Psoas muscle (tissue), 8 donors: ENCODE measurements around the gene HOXD8. TPM values are rescaled to one million over a fixed set of nuclear protein-coding genes. Genes with fewer than 3 reads are reported as not detected.

Source experiments
- ATAC-seq, 4 donors: fragments of 200-7000 bp; cut with Tn5 transposase; one replicate each; pipeline ENCODE4 v1.9.1; 2020; ENCODE audit warnings: moderate library complexity in 3 of 4, mild to moderate bottlenecking in 2 of 4
- DNase-seq, 2 donors: peaks; one replicate each; pipeline ENCODE4 v3.0.0-alpha.2; 2020
- H3K27ac ChIP-seq: fragments of 200-600 bp; one replicate; pipeline ENCODE4 v1.8.0; 2022
- H3K27me3 ChIP-seq, 3 donors: fragments of 200-600 bp in 1 of 3; one replicate each; pipeline versions ENCODE4 v1.6.1 to v1.8.0; 2013 to 2022; ENCODE audit warnings: low read length in 2 of 3, mild to moderate bottlenecking in 2 of 3, moderate library complexity in 1 of 3; ENCODE audit not compliant: insufficient read depth in 3 of 3
- H3K36me3 ChIP-seq, 2 donors: fragments of 200-600 bp in 1 of 2; one replicate each; pipeline versions ENCODE4 v1.6.1 to v1.8.0; 2013 to 2022; ENCODE audit warnings: low read depth in 1 of 2, mild to moderate bottlenecking in 1 of 2, moderate library complexity in 1 of 2; ENCODE audit not compliant: insufficient read depth in 1 of 2
- H3K4me1 ChIP-seq: fragments of 200-600 bp; one replicate; pipeline ENCODE4 v1.8.0; 2022
- H3K4me3 ChIP-seq: fragments of 200-600 bp; one replicate; pipeline ENCODE4 v1.8.0; 2022; ENCODE audit warnings: mild to moderate bottlenecking
- H3K9me3 ChIP-seq: fragments of 200-600 bp; one replicate; pipeline ENCODE4 v1.8.0; 2022
- WGBS, 3 donors: extraction: QIAGEN DNeasy Blood & Tissue Kit; methylation state at CpG; one replicate each; pipeline versions ENCODE4 v1.1.6 to v1.1.7; 2013; 5-methylcytosine and 5-hydroxymethylcytosine counted together
- intact Hi-C, 2 donors: fragments of 100-400 bp; cut with DNase I; formaldehyde crosslinking; loops; one replicate each; pipeline versions ENCODE4 v1.11.0 to v1.14.2; 2022
- polyA plus RNA-seq, 3 donors: library from polyadenylated mRNA; stranded (reverse); fragments of 200-250 nt; gene quantifications; one replicate each; pipeline ENCODE4 v1.2.3, GENCODE V29; 2013
- total RNA-seq, 4 donors: library from RNA; stranded (reverse); fragmentation: NEBNext Ultra II Directional in 2 of 4; extraction: Animal tissue kit (Norgen Biotek cat#: 25700) in 2 of 4; gene quantifications; one replicate each; pipeline versions ENCODE4 v1.2.1 to v1.2.4, GENCODE V29; 2021 to 2023
- TF ChIP-seq, protein P1 (sequence below): fragments of 200-600 bp; IDR thresholded peaks from one replicate; pipeline ENCODE4 v1.8.0; 2022; ENCODE audit warnings: antibody characterized with exemption
- donor health status: healthy with polysubstance abuse.
- donor health status: DM: no; HTN: no; CAD: no; lungs with moderate emphysema.
- donor health status: Bipolar disorder and iron deficiency.
- donor health status: healthy.
- donor health status: DM: yes; HTN: yes; CAD: no.
- donor health status: DM: no; HTN: no; CAD: no.
- donor health status: DM: no; HTN: no; CAD: no.
- donor health status: DM: yes; HTN: yes; CAD: no.

Gene HOXD8
- total and polyA plus RNA-seq, 7 donors: 3.3 to 52.5 (median 12.9) TPM

- intact Hi-C loops: no loop called here
- no peak overlapping the region for H3K27ac ChIP-seq
- 54 to 68% (median 62%) methylated on average over 39 to 51 of the region's 51 CpGs for WGBS, 3 donors
- ATAC-seq (no peak), DNase-seq (no peak)
- no peaks in the 10 kb centered on the region for H3K9me3 ChIP-seq
- H3K36me3 ChIP-seq: no peaks in the 10 kb centered on the region
- TF ChIP-seq, protein P1, sequence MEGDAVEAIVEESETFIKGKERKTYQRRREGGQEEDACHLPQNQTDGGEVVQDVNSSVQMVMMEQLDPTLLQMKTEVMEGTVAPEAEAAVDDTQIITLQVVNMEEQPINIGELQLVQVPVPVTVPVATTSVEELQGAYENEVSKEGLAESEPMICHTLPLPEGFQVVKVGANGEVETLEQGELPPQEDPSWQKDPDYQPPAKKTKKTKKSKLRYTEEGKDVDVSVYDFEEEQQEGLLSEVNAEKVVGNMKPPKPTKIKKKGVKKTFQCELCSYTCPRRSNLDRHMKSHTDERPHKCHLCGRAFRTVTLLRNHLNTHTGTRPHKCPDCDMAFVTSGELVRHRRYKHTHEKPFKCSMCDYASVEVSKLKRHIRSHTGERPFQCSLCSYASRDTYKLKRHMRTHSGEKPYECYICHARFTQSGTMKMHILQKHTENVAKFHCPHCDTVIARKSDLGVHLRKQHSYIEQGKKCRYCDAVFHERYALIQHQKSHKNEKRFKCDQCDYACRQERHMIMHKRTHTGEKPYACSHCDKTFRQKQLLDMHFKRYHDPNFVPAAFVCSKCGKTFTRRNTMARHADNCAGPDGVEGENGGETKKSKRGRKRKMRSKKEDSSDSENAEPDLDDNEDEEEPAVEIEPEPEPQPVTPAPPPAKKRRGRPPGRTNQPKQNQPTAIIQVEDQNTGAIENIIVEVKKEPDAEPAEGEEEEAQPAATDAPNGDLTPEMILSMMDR: no peak
- H3K4me1 ChIP-seq: no peaks in the 10 kb centered on the region
- H3K4me3 ChIP-seq: peak overlapping the region; percentile 5
- H3K27me3 ChIP-seq: peaks cover 0 to 17% (median 3%) of the 10 kb centered on the region in 3 donors
Observed at GRCh38 chr2:176171351-176172006, 42.0 kb downstream of the HOXD8 start.

GRCh38 chr2:176172007-176172894 lies 42.7 kb downstream of the HOXD8 start:
- 72 to 75% (median 75%) methylated on average over 53 to 60 of the region's 60 CpGs for WGBS, 3 donors
- Histone ChIP-seq H3K9me3 (no peaks in the 10 kb centered on the region), H3K36me3 (no peaks in the 10 kb centered on the region), H3K27me3 (peaks cover 0 to 23% (median 3%) of the 10 kb centered on the region in 3 donors), H3K4me3 (peak overlapping the region; percentile 5), H3K4me1 (no peaks in the 10 kb centered on the region), H3K27ac (no peak overlapping the region)
- no peak for ATAC-seq
- no peak for DNase-seq
- intact Hi-C loops: no loop called here
- TF ChIP-seq, protein P1: no peak

DNA sequence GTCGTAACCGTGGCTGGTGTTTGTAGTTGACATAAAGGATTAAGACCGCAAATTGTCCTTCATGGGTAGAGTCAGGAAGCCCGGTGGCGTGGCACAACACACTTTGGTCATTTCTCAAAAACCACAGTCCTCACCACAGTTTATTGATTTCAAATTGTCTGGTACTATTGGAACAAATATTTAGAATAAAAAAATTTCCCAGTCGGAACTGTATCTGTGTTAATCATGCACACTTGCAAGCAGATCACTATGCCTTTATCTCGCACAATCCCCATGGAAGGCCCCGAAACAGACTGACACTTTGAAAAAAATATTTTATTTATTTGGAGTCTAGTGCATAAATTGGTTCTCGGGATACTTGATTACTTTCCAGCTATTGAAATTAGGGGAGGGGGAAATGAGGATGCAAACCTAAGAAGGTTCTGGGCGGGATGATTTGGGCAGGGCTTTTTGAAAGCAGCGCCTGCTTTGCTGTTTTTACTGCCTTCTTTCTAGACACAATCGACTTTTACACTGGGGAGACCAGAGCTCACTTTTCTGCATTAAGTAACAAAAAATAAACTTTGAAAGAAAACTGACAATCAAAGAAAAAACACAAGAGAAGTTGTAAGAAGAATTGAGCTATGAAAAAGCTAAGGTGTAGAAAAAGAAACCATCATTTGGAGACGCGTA lies 43.5 kb downstream of the HOXD8 start:
- Histone ChIP-seq H3K27ac (no peak overlapping the region), H3K4me1 (no peaks in the 10 kb centered on the region), H3K27me3 (peaks cover 0 to 31% (median 5%) of the 10 kb centered on the region in 3 donors), H3K9me3 (no peaks in the 10 kb centered on the region), H3K4me3 (peak overlapping the region; percentile 11), H3K36me3 (no peaks in the 10 kb centered on the region)
- ATAC-seq: no peak
- TF ChIP-seq, protein P1: no peak
- DNase-seq: no peak
- WGBS, 3 donors: 86 to 87% (median 87%) methylated on average over 14 of the region's 14 CpGs
- intact Hi-C loops: no loop called here

GRCh38 chr2:176173567-176174381 lies 44.3 kb downstream of the HOXD8 start:
- H3K27ac ChIP-seq: no peak overlapping the region

More at GRCh38 chr2:176173567-176174381, 44.3 kb downstream of the HOXD8 start:
- peaks cover 0 to 38% (median 5%) of the 10 kb centered on the region in 3 donors for H3K27me3 ChIP-seq
- no peaks in the 10 kb centered on the region for H3K9me3 ChIP-seq
- ATAC-seq (no peak), DNase-seq (no peak)
- H3K4me3 ChIP-seq: peak overlapping the region; percentile 11
- TF ChIP-seq, protein P1: no peak
- H3K36me3 ChIP-seq: no peaks in the 10 kb centered on the region
- WGBS, 3 donors: 74 to 76% (median 76%) methylated on average over 7 of the region's 7 CpGs
- H3K4me1 ChIP-seq: no peaks in the 10 kb centered on the region
- intact Hi-C loops: no loop called here
